A673 (cell line): ENCODE measurements around the gene PCNX1. TPM values are rescaled to one million over a fixed set of nuclear protein-coding genes. Genes with fewer than 3 reads are reported as not detected.
A peak's percentile ranks its signal among the peaks of the same experiment; 100 is the strongest.

Experiments
- BruUV-seq: library from RNA; stranded (reverse); fragments of 400-500 nt; replicated peaks from 2 replicates; lab custom pipeline; 2021; lab: Mats Ljungman, UMichigan
- CTCF ChIA-PET: fragments of 300-600 bp; sonication (Branson Sonifier 250); formaldehyde crosslinking; loops from one replicate; lab custom pipeline; 2022; ENCODE audit warnings: antibody characterized with exemption; lab: Charles Lee
- POLR2A ChIA-PET: fragments of 300-600 bp; sonication (Branson Sonifier 250); formaldehyde crosslinking; loops from one replicate; lab custom pipeline; 2022; ENCODE audit warnings: antibody characterized with exemption; ENCODE audit not compliant: low non-redundant PET; lab: Charles Lee
- DNase-seq: peaks from one replicate; pipeline ENCODE4 v3.0.0-alpha.2; 2015; ENCODE audit warnings: low spot score
- H3K27ac ChIP-seq: fragments of 200-600 bp; sonication (generic); 2 replicates; pipeline ENCODE4 v1.5.1; 2016; ENCODE audit warnings: mixed run types, low read depth, mild to moderate bottlenecking, mixed read lengths, antibody characterized with exemption, low read length; ENCODE audit not compliant: poor library complexity, severe bottlenecking
- H3K27me3 ChIP-seq: fragments of 200-600 bp; sonication (generic); replicated peaks from 2 replicates; pipeline ENCODE4 v1.6.1; 2017; ENCODE audit warnings: mixed run types, low read depth, mild to moderate bottlenecking, mixed read lengths, antibody characterized with exemption, low read length; ENCODE audit not compliant: insufficient read depth, poor library complexity
- H3K36me3 ChIP-seq: fragments of 200-600 bp; sonication (generic); 2 replicates; pipeline ENCODE4 v1.6.1; 2016; ENCODE audit warnings: mixed run types, mild to moderate bottlenecking, mixed read lengths, antibody characterized with exemption, low read length; ENCODE audit not compliant: insufficient read depth, poor library complexity, severe bottlenecking
- H3K4me1 ChIP-seq: fragments of 200-600 bp; sonication (generic); 2 replicates; pipeline ENCODE4 v1.6.1; 2017; ENCODE audit warnings: mixed run types, mild to moderate bottlenecking, mixed read lengths, antibody characterized with exemption, low read length; ENCODE audit not compliant: insufficient read depth, poor library complexity, severe bottlenecking
- H3K4me3 ChIP-seq: fragments of 200-600 bp; sonication (generic); 2 replicates; pipeline ENCODE4 v1.5.1; 2016; ENCODE audit warnings: low read depth, mixed run types, mild to moderate bottlenecking, mixed read lengths, low read length; ENCODE audit not compliant: poor library complexity, severe bottlenecking
- H3K9me3 ChIP-seq: fragments of 200-600 bp; sonication (generic); 2 replicates; pipeline ENCODE4 v1.6.1; 2016; ENCODE audit warnings: mixed run types, low read depth, mild to moderate bottlenecking, mixed read lengths, antibody characterized with exemption, low read length; ENCODE audit not compliant: poor library complexity, severe bottlenecking
- EZH2 ChIP-seq: fragments of 200-600 bp; sonication (generic); IDR thresholded peaks from 2 replicates; pipeline ENCODE4 v1.6.1; 2017; ENCODE audit warnings: borderline replicate concordance, low read depth, mild to moderate bottlenecking, mixed read lengths, antibody characterized with exemption, low read length; ENCODE audit not compliant: poor library complexity, severe bottlenecking
- intact Hi-C: fragments of 100-400 bp; cut with micrococcal nuclease; formaldehyde crosslinking; loops from one replicate; pipeline ENCODE4 v1.10.0; 2022; ENCODE audit not compliant: unreplicated experiment
- total RNA-seq: library from RNA; stranded (reverse); gene quantifications from 2 replicates; pipeline ENCODE4 v1.2.3, GENCODE V29; 2021
- TF ChIP-seq, protein P1 (sequence below): fragments of 300-800, 200-600 bp; sonication (generic); conservative IDR thresholded peaks from 2 replicates; pipeline ENCODE4 v1.5.1; 2017; ENCODE audit warnings: low read depth, mild to moderate bottlenecking, antibody characterized with exemption, low read length, moderate library complexity, mixed read lengths

Gene PCNX1
- total RNA-seq, 1 experiment from 2014 or later: 60.7 TPM

DNA sequence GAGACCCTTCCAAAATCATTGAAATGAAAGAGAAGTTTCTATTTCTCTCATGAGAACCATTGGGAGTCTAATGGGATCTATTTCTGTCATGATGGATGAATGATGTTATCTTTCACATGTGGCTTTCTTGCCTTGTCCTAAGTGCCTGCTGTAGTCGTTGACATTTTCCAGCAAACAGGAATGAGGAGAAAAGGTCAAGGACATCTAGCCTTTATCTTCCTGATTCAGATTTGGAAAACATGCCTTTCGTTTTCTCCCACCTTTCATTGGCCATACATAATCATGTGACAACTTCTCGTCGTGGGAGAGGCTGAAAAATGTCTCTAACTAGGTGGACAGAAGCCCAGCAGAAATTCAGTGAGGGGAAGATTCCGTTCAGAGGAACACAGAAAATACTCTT, 94.5 kb downstream of the PCNX1 start:
- H3K27me3 ChIP-seq: no peaks in the 10 kb centered on the region
- intact Hi-C loops: no loop called here
- no peak for DNase-seq
- no peak overlapping the region for H3K4me3 ChIP-seq
- POLR2A ChIA-PET: no interaction called here
- CTCF ChIA-PET: no interaction called here
- H3K27ac ChIP-seq: peak overlapping the region; percentile 17
- TF ChIP-seq, protein P1, sequence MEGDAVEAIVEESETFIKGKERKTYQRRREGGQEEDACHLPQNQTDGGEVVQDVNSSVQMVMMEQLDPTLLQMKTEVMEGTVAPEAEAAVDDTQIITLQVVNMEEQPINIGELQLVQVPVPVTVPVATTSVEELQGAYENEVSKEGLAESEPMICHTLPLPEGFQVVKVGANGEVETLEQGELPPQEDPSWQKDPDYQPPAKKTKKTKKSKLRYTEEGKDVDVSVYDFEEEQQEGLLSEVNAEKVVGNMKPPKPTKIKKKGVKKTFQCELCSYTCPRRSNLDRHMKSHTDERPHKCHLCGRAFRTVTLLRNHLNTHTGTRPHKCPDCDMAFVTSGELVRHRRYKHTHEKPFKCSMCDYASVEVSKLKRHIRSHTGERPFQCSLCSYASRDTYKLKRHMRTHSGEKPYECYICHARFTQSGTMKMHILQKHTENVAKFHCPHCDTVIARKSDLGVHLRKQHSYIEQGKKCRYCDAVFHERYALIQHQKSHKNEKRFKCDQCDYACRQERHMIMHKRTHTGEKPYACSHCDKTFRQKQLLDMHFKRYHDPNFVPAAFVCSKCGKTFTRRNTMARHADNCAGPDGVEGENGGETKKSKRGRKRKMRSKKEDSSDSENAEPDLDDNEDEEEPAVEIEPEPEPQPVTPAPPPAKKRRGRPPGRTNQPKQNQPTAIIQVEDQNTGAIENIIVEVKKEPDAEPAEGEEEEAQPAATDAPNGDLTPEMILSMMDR: no peak
- no peak for TF ChIP-seq EZH2
- no TSS peak for BruUV-seq
- no peaks in the 10 kb centered on the region for H3K9me3 ChIP-seq
- peaks cover 9% of the 10 kb centered on the region for H3K4me1 ChIP-seq
- H3K36me3 ChIP-seq: no peaks in the 10 kb centered on the region

DNA sequence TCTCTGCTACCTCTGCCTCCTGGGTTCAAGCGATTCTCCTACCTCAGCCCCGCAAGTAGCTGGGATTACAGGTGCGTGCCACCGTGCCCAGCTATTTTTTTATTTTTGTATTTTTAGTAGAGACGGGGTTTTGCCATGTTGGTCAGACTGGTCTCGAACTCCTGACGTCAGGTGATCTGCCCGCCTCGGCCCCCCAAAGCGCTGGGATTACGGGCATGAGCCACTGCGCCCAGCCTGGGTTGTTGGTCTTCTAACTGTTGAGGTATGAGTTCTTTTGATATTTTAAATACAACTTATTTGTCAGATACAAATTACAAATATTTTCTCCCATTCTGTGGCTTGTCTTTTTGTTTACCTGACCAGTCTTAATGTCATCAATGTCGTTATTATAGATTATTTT, 95.9 kb downstream of the PCNX1 start:
- ChIA-PET POLR2A (no interaction called here), CTCF (no interaction called here)
- H3K36me3 ChIP-seq: no peaks in the 10 kb centered on the region
- peaks cover 9% of the 10 kb centered on the region for H3K4me1 ChIP-seq
- BruUV-seq: no TSS peak
- intact Hi-C loops: no loop called here
- no peaks in the 10 kb centered on the region for H3K27me3 ChIP-seq
- no peak for DNase-seq
- H3K4me3 ChIP-seq: no peak overlapping the region
- H3K27ac ChIP-seq: no peak overlapping the region
- H3K9me3 ChIP-seq: no peaks in the 10 kb centered on the region
- TF ChIP-seq, protein P1: no peak
- TF ChIP-seq EZH2: no peak

DNA sequence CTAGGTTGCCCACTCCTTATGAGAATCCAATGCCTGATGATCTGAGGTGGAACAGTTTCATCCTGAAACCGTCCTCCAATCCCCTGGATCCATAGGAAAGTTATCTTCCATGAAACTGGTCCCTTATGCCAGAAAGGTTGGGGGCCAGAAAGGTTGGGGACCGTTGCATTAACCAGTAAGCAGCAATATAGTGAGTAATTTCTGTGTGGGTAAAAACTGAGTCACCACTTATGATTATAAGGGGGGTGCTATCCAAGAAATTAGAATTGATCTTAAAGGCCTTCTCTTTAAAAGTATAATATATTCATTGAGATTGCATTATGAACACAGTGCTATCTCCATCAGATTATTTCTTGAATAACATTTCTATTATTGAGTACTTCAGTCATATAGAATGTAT, 97.2 kb downstream of the PCNX1 start:
- no peak for DNase-seq
- intact Hi-C loops: no loop called here
- Histone ChIP-seq H3K4me1 (peaks cover 9% of the 10 kb centered on the region), H3K27me3 (no peaks in the 10 kb centered on the region), H3K36me3 (peaks cover 2% of the 10 kb centered on the region), H3K27ac (no peak overlapping the region), H3K9me3 (no peaks in the 10 kb centered on the region), H3K4me3 (no peak overlapping the region)
- no TSS peak for BruUV-seq
- ChIA-PET CTCF (no interaction called here), POLR2A (no interaction called here)
- no peak for TF ChIP-seq EZH2

DNA sequence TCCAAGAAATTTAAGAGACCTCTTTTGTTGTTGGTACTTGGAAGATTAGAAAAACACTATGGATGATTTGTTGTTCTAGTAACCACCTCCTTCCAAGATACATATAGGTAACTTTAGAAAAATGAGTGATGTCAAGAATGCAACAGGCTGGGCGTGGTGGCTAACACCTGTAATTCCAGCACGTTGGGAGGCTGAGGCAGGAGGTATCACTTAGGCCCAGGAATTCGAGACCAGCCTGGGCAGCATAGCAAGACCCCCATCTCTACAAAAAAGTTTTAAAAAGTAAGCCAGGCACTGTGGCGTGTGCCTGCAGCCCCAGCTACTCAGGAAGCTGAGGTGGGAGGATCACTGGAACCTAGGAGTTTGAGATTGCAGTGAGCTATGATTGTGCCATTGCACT, 97.8 kb downstream of the PCNX1 start:
- Histone ChIP-seq H3K9me3 (no peaks in the 10 kb centered on the region), H3K36me3 (peaks cover 3% of the 10 kb centered on the region), H3K4me3 (no peak overlapping the region), H3K4me1 (peaks cover 9% of the 10 kb centered on the region), H3K27ac (no peak overlapping the region), H3K27me3 (no peaks in the 10 kb centered on the region)
- no peak for TF ChIP-seq EZH2
- TF ChIP-seq, protein P1: no peak
- no peak for DNase-seq
- no TSS peak for BruUV-seq
- CTCF ChIA-PET: no interaction called here
- POLR2A ChIA-PET: interaction anchor here (0.6 kb wide), 1 partner anchor 27 kb away, joined by 10 read pairs; no protein-coding TSS in a partner anchor
- intact Hi-C loops: no loop called here
